ENCODE data around the gene AUTS2. TPM values are rescaled to one million over a fixed set of nuclear protein-coding genes. Genes with fewer than 3 reads are reported as not detected.
"Not testable (repeated sequence)": the region's sequence is repeated elsewhere in the genome, so short reads cannot be mapped to it uniquely, and the experiment has no call there.

Gene AUTS2
- total and polyA plus RNA-seq, 2 experiments from 2014 or later = 32.0 to 91.0 TPM

GRCh38 chr7:70594170-70594569 is 995.9 kb downstream of the AUTS2 start:
- TF ChIP-seq CTCF (conservative IDR thresholded peaks at IDR 0.05; ENCODE audit: low read depth in 2 of 2) = no peak
- TF ChIP-seq NANOG (IDR thresholded peaks at IDR 0.05; ENCODE audit: borderline replicate concordance) = no peak
- no peak for TF ChIP-seq EZH2 (IDR thresholded peaks at IDR 0.05; ENCODE audit: low read depth, unreplicated experiment)
- TF ChIP-seq STAT1 (IDR thresholded peaks at IDR 0.05; ENCODE audit: unreplicated experiment) = no peak
- peaks cover 59% of the 10 kb centered on the region for H3K27me3 ChIP-seq (ENCODE audit: insufficient read depth)
- Mint-ChIP-seq H3K27ac (no peak overlapping the region), H3K36me3 (ENCODE audit: low read depth) (no peaks in the 10 kb centered on the region), H3K9me3 (no peaks in the 10 kb centered on the region), H3K4me1 (peaks cover 41% of the 10 kb centered on the region), H3K4me3 (no peak overlapping the region), H3K27me3 (ENCODE audit: insufficient read depth, low read depth, poor library complexity) (peaks cover 54% of the 10 kb centered on the region)
- H3F3A ChIP-seq (replicated peaks; ENCODE audit: low read depth) = peaks cover 5% of the 10 kb centered on the region; the same call in 1 of the 2 replicates
- H3K36me3 ChIP-seq (ENCODE audit: insufficient read depth) = no peaks in the 10 kb centered on the region
- H3K4me3 ChIP-seq = no peak overlapping the region
- H4K20me1 ChIP-seq (replicated peaks; ENCODE audit: insufficient read depth) = 0 out of 2 replicates have a peak, but pooled peaks cover 2% of the 10 kb centered on the region
- no peaks in the 10 kb centered on the region for H3K79me2 ChIP-seq (replicated peaks; ENCODE audit: insufficient read depth)
- H2AFZ ChIP-seq = no peak overlapping the region
- no peak overlapping the region for H3K4me2 ChIP-seq
- no peaks in the 10 kb centered on the region for H3K9me2 ChIP-seq (ENCODE audit: insufficient read depth)
- no peak overlapping the region for H3K27ac ChIP-seq (ENCODE audit: low read depth)
- ATAC-seq (no peak), DNase-seq (ENCODE audit: low spot score) (no peak)
- peaks cover 19% of the 10 kb centered on the region for H3K4me1 ChIP-seq (ENCODE audit: insufficient read depth)

- Mint-ChIP-seq H3K4me1 (peaks cover 42% of the 10 kb centered on the region), H3K27me3 (ENCODE audit: insufficient read depth, low read depth, poor library complexity) (peaks cover 54% of the 10 kb centered on the region)
- H3K36me3 ChIP-seq (ENCODE audit: insufficient read depth); DNase-seq (ENCODE audit: low spot score); ATAC-seq; H3K36me3 Mint-ChIP-seq (ENCODE audit: low read depth); H2AFZ ChIP-seq; H3K9me2 ChIP-seq (ENCODE audit: insufficient read depth); H3K27ac ChIP-seq (ENCODE audit: low read depth); H3K79me2 ChIP-seq (replicated peaks; ENCODE audit: insufficient read depth); H4K20me1 ChIP-seq (replicated peaks; ENCODE audit: insufficient read depth); H3K9me3 Mint-ChIP-seq; H3K4me3 Mint-ChIP-seq; H3K27ac Mint-ChIP-seq; H3F3A ChIP-seq (replicated peaks; ENCODE audit: low read depth): not testable (repeated sequence)
- peaks cover 18% of the 10 kb centered on the region for H3K4me1 ChIP-seq (ENCODE audit: insufficient read depth)
- H3K27me3 ChIP-seq (ENCODE audit: insufficient read depth) = peaks cover 66% of the 10 kb centered on the region
- peak overlapping the region; percentile 99 for H3K4me2 ChIP-seq
- peak overlapping the region; percentile 80; the same call in 1 of the 2 replicates for H3K4me3 ChIP-seq
Observed at GRCh38 chr7:70594885-70595284, 996.6 kb downstream of the AUTS2 start.

- H3K4me2 ChIP-seq = peak overlapping the region; percentile 99
- H3K4me1 ChIP-seq (ENCODE audit: insufficient read depth) = peaks cover 18% of the 10 kb centered on the region
- TF ChIP-seq EZH2phosphoT487 (IDR thresholded peaks at IDR 0.05; ENCODE audit: unreplicated experiment) (no peak), CTCF (conservative IDR thresholded peaks at IDR 0.05; ENCODE audit: low read depth in 2 of 2) (peak in 1 of 2 experiments; percentile 28; a peak in 2 of 4 replicates)
- DNase-seq (ENCODE audit: low spot score) (peak; percentile 38), ATAC-seq (peak; percentile 37)
- Mint-ChIP-seq H3K27ac (no peak overlapping the region), H3K36me3 (ENCODE audit: low read depth) (0 out of 3 replicates have a peak, but pooled peaks cover 2% of the 10 kb centered on the region), H3K4me1 (peaks cover 40% of the 10 kb centered on the region), H3K4me3 (peak overlapping the region; percentile 76), H3K9me3 (peaks cover under 1% of the 10 kb centered on the region; the same call in 2 of the 3 replicates), H3K27me3 (ENCODE audit: insufficient read depth, low read depth, poor library complexity) (peaks cover 55% of the 10 kb centered on the region)
- H3K79me2 ChIP-seq (replicated peaks; ENCODE audit: insufficient read depth) = no peaks in the 10 kb centered on the region
- H4K20me1 ChIP-seq (replicated peaks; ENCODE audit: insufficient read depth) = 0 out of 2 replicates have a peak, but pooled peaks cover 2% of the 10 kb centered on the region
- no peaks in the 10 kb centered on the region for H3K36me3 ChIP-seq (ENCODE audit: insufficient read depth)
- H3K9me2 ChIP-seq (ENCODE audit: insufficient read depth) = no peaks in the 10 kb centered on the region
- peaks cover 67% of the 10 kb centered on the region for H3K27me3 ChIP-seq (ENCODE audit: insufficient read depth)
- H3K4me3 ChIP-seq = peak overlapping the region; percentile 80
- H3K27ac ChIP-seq (ENCODE audit: low read depth) = no peak overlapping the region
- peaks cover 5% of the 10 kb centered on the region; the same call in 1 of the 2 replicates for H3F3A ChIP-seq (replicated peaks; ENCODE audit: low read depth)
- H2AFZ ChIP-seq = peak overlapping the region; percentile 87
Observed at GRCh38 chr7:70595370-70595754, 997.1 kb downstream of the AUTS2 start.

Measured in GM23338 (cell line).